HEK293 (cell line): ENCODE data around the gene KATNB1.

ENCODE experiments used
- CTCF ChIA-PET: fragments of 350-600 bp; formaldehyde crosslinking; extraction: SDS; loops from one replicate; lab custom pipeline; 2021; ENCODE audit warnings: antibody characterized with exemption; lab: Yijun Ruan, JAX
- POLR2A ChIA-PET: fragments of 300-600 bp; formaldehyde crosslinking; extraction: SDS; loops from one replicate; lab custom pipeline; 2020; ENCODE audit warnings: antibody characterized with exemption, inconsistent platforms; lab: Yijun Ruan, JAX
- H3K27ac ChIP-seq: fragments of 200-500 bp; sonication (Bioruptor generic); 2 replicates; pipeline ENCODE4 v1.5.1; 2014; ENCODE audit warnings: low read depth, low read length, control low read depth, inconsistent platforms; ENCODE audit errors: extremely low read depth
- H3K36me3 ChIP-seq, 2 experiments: fragments of 200-500 bp in 1 of 2; sonication (Bioruptor generic) in 1 of 2; 1 replicate in 1 of 2; 2 replicates in 1 of 2; pipeline ENCODE4 v1.5.1; 2014 to 2017; ENCODE audit warnings: inconsistent platforms in 2 of 2, low read length in 2 of 2; ENCODE audit not compliant: control insufficient read depth in 2 of 2, insufficient read depth in 1 of 2
- H3K4me1 ChIP-seq: fragments of 200-500 bp; sonication (Bioruptor generic); 2 replicates; pipeline ENCODE4 v1.5.1; 2014; ENCODE audit warnings: mild to moderate bottlenecking, low read length, inconsistent platforms; ENCODE audit not compliant: control insufficient read depth, insufficient read depth
- H3K4me3 ChIP-seq: 2 replicates; pipeline ENCODE4 v1.5.1; 2011; ENCODE audit warnings: low read depth, mild to moderate bottlenecking, control low read depth, low read length, moderate library complexity
- H3K9me3 ChIP-seq: fragments of 200-500 bp; sonication (Bioruptor generic); 2 replicates; pipeline ENCODE4 v1.5.1; 2014; ENCODE audit warnings: low read depth, low read length, inconsistent platforms; ENCODE audit not compliant: control insufficient read depth, insufficient read depth
- GFI1B ChIP-seq: fragments of 450-650 bp; formaldehyde crosslinking; IDR thresholded peaks from 2 replicates; pipeline ENCODE4 v1.5.1; 2016; ENCODE audit warnings: missing biosample characterization, missing genetic modification characterization
- KLF10 ChIP-seq: fragments of 450-650 bp; IDR thresholded peaks from 2 replicates; pipeline ENCODE4 v1.5.1; 2018; ENCODE audit warnings: missing biosample characterization, mild to moderate bottlenecking, missing genetic modification characterization
- OSR2 ChIP-seq: fragments of 450-650 bp; formaldehyde crosslinking; IDR thresholded peaks from 2 replicates; pipeline ENCODE4 v1.5.1; 2016; ENCODE audit warnings: missing biosample characterization, missing genetic modification characterization
- SCRT2 ChIP-seq: fragments of 450-650 bp; formaldehyde crosslinking; IDR thresholded peaks from 2 replicates; pipeline ENCODE4 v1.5.1; 2016; ENCODE audit warnings: missing biosample characterization, missing genetic modification characterization
- ZBTB20 ChIP-seq: fragments of 450-650 bp; formaldehyde crosslinking; IDR thresholded peaks from 2 replicates; pipeline ENCODE4 v1.5.1; 2016; ENCODE audit warnings: missing biosample characterization, missing genetic modification characterization
- ZNF114 ChIP-seq: fragments of 450-650 bp; formaldehyde crosslinking; IDR thresholded peaks from 2 replicates; pipeline ENCODE4 v1.5.0; 2017; ENCODE audit warnings: missing biosample characterization, missing genetic modification characterization
- ZNF184 ChIP-seq: fragments of 450-650 bp; IDR thresholded peaks from 2 replicates; pipeline ENCODE4 v1.5.1; 2018; ENCODE audit warnings: missing biosample characterization, mild to moderate bottlenecking, missing genetic modification characterization
- ZNF19 ChIP-seq: fragments of 450-650 bp; formaldehyde crosslinking; IDR thresholded peaks from 2 replicates; pipeline ENCODE4; 2016; ENCODE audit warnings: missing biosample characterization, missing genetic modification characterization, low read depth
- ZNF239 ChIP-seq: fragments of 450-650 bp; formaldehyde crosslinking; IDR thresholded peaks from 2 replicates; pipeline ENCODE4 v1.5.1; 2016; ENCODE audit warnings: missing biosample characterization, missing genetic modification characterization
- ZNF433 ChIP-seq: fragments of 450-650 bp; formaldehyde crosslinking; IDR thresholded peaks from 2 replicates; pipeline ENCODE4 v1.5.1; 2016; ENCODE audit warnings: missing biosample characterization, missing genetic modification characterization, low read depth
- ZNF658 ChIP-seq: fragments of 450-650 bp; formaldehyde crosslinking; IDR thresholded peaks from 2 replicates; pipeline ENCODE4; 2016; ENCODE audit warnings: missing biosample characterization, missing genetic modification characterization
- ZSCAN30 ChIP-seq: fragments of 450-650 bp; IDR thresholded peaks from 2 replicates; pipeline ENCODE4 v1.5.1; 2018; ENCODE audit warnings: missing biosample characterization, mild to moderate bottlenecking, missing genetic modification characterization, moderate library complexity
- TF ChIP-seq, protein P1 (sequence below): fragments of 450-650 bp; formaldehyde crosslinking; IDR thresholded peaks from 2 replicates; pipeline ENCODE4 v1.5.1; 2016; ENCODE audit warnings: missing biosample characterization, missing genetic modification characterization
- TF ChIP-seq, protein P2 (sequence below): fragments of 450-650 bp; formaldehyde crosslinking; IDR thresholded peaks from 2 replicates; pipeline ENCODE4 v1.5.1; 2016; ENCODE audit warnings: missing biosample characterization, missing genetic modification characterization, borderline replicate concordance

Gene KATNB1

GRCh38 chr16:57694725-57695679 lies 40.6 kb upstream of the KATNB1 start, which contains the start of gene DRC7 (continued):
- TF ChIP-seq ZBTB20 (peak; percentile 82), ZNF184 (no peak)
- TF ChIP-seq, protein P1, sequence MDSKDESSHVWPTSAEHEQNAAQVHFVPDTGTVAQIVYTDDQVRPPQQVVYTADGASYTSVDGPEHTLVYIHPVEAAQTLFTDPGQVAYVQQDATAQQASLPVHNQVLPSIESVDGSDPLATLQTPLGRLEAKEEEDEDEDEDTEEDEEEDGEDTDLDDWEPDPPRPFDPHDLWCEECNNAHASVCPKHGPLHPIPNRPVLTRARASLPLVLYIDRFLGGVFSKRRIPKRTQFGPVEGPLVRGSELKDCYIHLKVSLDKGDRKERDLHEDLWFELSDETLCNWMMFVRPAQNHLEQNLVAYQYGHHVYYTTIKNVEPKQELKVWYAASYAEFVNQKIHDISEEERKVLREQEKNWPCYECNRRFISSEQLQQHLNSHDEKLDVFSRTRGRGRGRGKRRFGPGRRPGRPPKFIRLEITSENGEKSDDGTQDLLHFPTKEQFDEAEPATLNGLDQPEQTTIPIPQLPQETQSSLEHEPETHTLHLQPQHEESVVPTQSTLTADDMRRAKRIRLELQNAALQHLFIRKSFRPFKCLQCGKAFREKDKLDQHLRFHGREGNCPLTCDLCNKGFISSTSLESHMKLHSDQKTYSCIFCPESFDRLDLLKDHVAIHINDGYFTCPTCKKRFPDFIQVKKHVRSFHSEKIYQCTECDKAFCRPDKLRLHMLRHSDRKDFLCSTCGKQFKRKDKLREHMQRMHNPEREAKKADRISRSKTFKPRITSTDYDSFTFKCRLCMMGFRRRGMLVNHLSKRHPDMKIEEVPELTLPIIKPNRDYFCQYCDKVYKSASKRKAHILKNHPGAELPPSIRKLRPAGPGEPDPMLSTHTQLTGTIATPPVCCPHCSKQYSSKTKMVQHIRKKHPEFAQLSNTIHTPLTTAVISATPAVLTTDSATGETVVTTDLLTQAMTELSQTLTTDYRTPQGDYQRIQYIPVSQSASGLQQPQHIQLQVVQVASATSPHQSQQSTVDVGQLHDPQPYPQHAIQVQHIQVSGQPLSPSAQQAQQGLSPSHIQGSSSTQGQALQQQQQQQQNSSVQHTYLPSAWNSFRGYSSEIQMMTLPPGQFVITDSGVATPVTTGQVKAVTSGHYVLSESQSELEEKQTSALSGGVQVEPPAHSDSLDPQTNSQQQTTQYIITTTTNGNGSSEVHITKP (tag by site-specific recombination): 0 out of 2 replicates have a peak, but pooled peaks have one; percentile 17
- TF ChIP-seq, all 188 proteins: peak for 10

DNA sequence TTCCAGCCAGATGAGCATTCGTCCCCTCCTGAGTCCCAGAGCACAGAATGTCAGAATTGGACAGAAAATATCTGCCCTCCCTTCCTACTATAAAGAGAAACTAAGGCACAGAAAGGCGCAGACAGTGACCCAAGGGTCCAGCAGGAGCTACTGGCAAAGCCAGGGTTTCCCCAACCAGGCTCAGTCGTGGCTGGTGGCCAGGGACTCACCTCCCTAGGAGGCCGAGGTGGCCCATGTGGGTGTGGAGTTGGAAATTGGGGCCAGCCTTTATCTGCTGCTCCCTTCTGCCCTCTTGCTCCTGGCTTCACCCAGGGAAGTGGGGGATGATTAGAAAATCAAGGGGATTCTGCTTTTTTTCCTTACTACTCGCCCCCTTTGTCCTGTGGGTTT lies 39.9 kb upstream of the KATNB1 start:
- POLR2A ChIA-PET: no interaction called here
- TF ChIP-seq SCRT2 (tag by site-specific recombination) (no peak), ZNF433 (tag by site-specific recombination) (no peak), ZNF658 (tag by site-specific recombination) (no peak), ZNF19 (no peak), ZNF239 (tag by site-specific recombination) (no peak), ZSCAN30 (tag by site-specific recombination) (no peak), GFI1B (tag by site-specific recombination) (no peak), KLF10 (tag by site-specific recombination) (no peak), ZNF114 (tag by site-specific recombination) (no peak)
- TF ChIP-seq, protein P2, sequence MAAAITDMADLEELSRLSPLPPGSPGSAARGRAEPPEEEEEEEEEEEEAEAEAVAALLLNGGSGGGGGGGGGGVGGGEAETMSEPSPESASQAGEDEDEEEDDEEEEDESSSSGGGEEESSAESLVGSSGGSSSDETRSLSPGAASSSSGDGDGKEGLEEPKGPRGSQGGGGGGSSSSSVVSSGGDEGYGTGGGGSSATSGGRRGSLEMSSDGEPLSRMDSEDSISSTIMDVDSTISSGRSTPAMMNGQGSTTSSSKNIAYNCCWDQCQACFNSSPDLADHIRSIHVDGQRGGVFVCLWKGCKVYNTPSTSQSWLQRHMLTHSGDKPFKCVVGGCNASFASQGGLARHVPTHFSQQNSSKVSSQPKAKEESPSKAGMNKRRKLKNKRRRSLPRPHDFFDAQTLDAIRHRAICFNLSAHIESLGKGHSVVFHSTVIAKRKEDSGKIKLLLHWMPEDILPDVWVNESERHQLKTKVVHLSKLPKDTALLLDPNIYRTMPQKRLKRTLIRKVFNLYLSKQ (tag by site-specific recombination): no peak
- TF ChIP-seq, all 188 proteins: peak for 0
- Histone ChIP-seq H3K4me3 (no peak overlapping the region), H3K9me3 (no peaks in the 10 kb centered on the region), H3K36me3 (no peaks in the 10 kb centered on the region), H3K4me1 (no peaks in the 10 kb centered on the region), H3K27ac (no peak overlapping the region)
- CTCF ChIA-PET: no interaction called here

- no peak for TF ChIP-seq OSR2 (tag by site-specific recombination)
- POLR2A ChIA-PET: no interaction called here
- CTCF ChIA-PET: no interaction called here
Observed at GRCh38 chr16:57696240-57696639, 39.3 kb upstream of the KATNB1 start.

More at GRCh38 chr16:57696240-57696639, 39.3 kb upstream of the KATNB1 start:
- no peaks in the 10 kb centered on the region for H3K9me3 ChIP-seq
- H3K36me3 ChIP-seq: no peaks in the 10 kb centered on the region
- H3K27ac ChIP-seq: no peak overlapping the region
- H3K4me1 ChIP-seq: no peaks in the 10 kb centered on the region
- H3K4me3 ChIP-seq: no peak overlapping the region
